Stimulated activated CD4-positive, alpha-beta T cell treated with anti-CD3 and anti-CD28 coated beads, Interleukin-4, amount 100 ng/mL, for 4 hours (primary cell): ENCODE results near the gene MRPL42.
"Not testable (repeated sequence)": the region's sequence is repeated elsewhere in the genome, so short reads cannot be mapped to it uniquely, and the experiment has no call there.

Experiments used
- DNase-seq, 2 experiments: peaks; one replicate each; pipeline ENCODE4 v3.0.0-alpha.2; 2020

The MRPL42 gene

DNA sequence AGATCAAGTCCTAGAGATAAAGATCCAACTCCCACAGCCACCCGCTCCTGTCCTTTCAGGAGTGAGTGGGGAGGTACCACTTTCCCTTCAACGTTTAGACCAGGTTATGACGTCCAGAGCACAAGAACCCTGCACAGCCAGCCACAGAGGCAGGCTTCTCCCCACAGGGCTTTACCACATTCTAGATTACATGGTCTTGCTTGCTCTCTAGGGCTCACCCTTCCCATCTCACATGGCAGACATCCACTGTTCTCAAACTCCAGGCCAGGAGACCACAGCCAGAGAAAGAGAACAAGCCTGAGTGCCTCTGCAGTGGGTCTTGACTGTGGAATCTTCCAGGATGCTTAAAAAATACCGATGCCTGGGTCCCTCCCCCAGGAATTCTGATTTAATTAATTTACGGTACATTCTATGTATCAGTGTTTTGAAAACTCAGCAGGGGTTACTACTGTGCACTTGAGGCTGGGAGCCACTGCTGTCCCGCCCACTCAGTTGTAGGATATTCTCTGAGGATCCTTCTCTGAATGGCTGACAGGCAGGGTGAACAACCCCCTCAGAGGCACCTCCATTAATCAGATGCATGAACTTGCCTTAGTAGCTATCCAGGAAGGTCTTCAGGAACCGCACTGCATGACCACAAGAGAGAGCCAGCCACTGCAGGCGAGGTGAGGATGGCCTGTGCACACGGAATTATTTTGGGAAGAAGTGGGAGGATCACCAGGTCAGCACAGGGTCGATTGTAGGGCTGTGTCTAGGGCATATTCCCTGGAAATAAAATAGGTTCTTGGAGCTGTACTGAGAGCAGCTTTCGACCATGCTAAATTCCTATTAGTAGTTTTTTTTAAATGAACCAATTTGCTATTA is 83.7 kb downstream of the MRPL42 start:
- no peak for DNase-seq

- no peak for DNase-seq
Measured at GRCh38 chr12:93552427-93552826, 85.1 kb downstream of the MRPL42 start.

GRCh38 chr12:93557879-93558278 is 90.6 kb downstream of the MRPL42 start:
- DNase-seq, result not testable (repeated sequence)

- not testable (repeated sequence) for DNase-seq
Measured at GRCh38 chr12:93558685-93559084, 91.4 kb downstream of the MRPL42 start.

DNA sequence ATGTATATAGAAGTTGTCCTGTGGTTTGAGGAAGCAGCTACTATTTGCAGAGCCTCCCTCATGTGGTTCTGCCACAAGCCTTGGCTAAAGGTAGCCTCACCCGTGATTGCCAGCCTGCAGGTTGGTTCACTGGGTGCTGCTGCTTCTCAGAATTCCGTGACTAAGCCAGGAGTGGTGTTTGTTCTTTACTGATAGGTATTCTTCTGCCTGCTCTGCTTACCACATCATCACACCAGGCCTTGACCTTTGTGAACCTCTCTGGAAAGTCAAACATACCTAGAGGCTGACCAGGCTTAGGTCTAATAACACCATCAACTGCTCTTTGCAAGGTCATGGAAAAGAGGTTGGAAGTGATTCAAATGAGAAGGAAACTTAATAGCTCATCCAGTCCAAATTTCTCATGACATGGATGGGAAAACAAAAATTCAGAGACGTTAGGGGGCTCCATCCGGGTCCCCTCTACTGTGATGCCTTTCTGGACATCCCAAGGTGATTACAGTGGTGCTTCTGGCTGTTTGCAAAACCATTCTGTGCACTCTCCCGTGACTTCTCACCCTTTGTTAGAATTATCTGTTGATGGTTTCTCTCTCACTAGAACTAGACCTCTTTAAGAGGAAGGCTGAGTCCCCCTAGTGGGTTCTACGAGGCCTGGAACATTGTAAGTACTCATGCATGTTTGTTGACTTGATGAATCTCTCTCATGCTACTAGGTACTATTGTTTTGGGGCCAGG is 96.7 kb downstream of the MRPL42 start:
- DNase-seq, result no peak

GRCh38 chr12:93565760-93566159 is 98.4 kb downstream of the MRPL42 start:
- DNase-seq, result no peak
